ENCODE data around the gene ADK. TPM values are rescaled to one million over a fixed set of nuclear protein-coding genes. Genes with fewer than 3 reads are reported as not detected.

ADK gene
- total and polyA plus RNA-seq, 8 donors = 7.2 to 66.1 (median 21.5) TPM

- Histone ChIP-seq H3K4me3 (no peak overlapping the region), H3K4me1 (peaks cover 0 to 28% (median 11%) of the 10 kb centered on the region in 4 donors), H3K27ac (peak overlapping the region in 1 of 5 donors; percentile 45), H3K27me3 (no peaks in the 10 kb centered on the region), H3K36me3 (no peaks in the 10 kb centered on the region), H3K9me3 (peaks cover 0 to 6% (median 0%) of the 10 kb centered on the region in 4 donors)
- no peak for DNase-seq
- 45 to 74% (median 50%) methylated on average over 3 of the region's 3 CpGs for WGBS, 5 donors
- no peak for TF ChIP-seq POLR2A (IDR thresholded peaks at IDR 0.05)
- no peak for TF ChIP-seq CTCF (IDR thresholded peaks at IDR 0.05)
- no peak for TF ChIP-seq POLR2AphosphoS5 (IDR thresholded peaks at IDR 0.05)
- TF ChIP-seq EP300 (IDR thresholded peaks at IDR 0.05) = no peak
- intact Hi-C loops (cut with DNase I; ENCODE audit: low total_unique reads) = no loop called here
Measured at GRCh38 chr10:74289188-74289587, 138.2 kb downstream of the ADK start.

GRCh38 chr10:74289951-74290350 lies 138.9 kb downstream of the ADK start:
- no peaks in the 10 kb centered on the region for H3K27me3 ChIP-seq
- no peaks in the 10 kb centered on the region for H3K36me3 ChIP-seq
- no peak overlapping the region for H3K4me3 ChIP-seq
- intact Hi-C loops (cut with DNase I; ENCODE audit: low total_unique reads) = no loop called here
- H3K4me1 ChIP-seq = peaks cover 0 to 31% (median 12%) of the 10 kb centered on the region in 4 donors
- TF ChIP-seq POLR2A (IDR thresholded peaks at IDR 0.05) = no peak
- no peak for TF ChIP-seq CTCF (IDR thresholded peaks at IDR 0.05)
- no peak for TF ChIP-seq EP300 (IDR thresholded peaks at IDR 0.05)
- TF ChIP-seq POLR2AphosphoS5 (IDR thresholded peaks at IDR 0.05) = no peak
- peak overlapping the region in 2 of 5 donors; percentile 36 to 45 for H3K27ac ChIP-seq
- WGBS, 5 donors = 39 to 62% (median 57%) methylated on average over 4 of the region's 4 CpGs
- H3K9me3 ChIP-seq = no peaks in the 10 kb centered on the region
- no peak for DNase-seq

GRCh38 chr10:74290708-74291107 lies 139.7 kb downstream of the ADK start:
- DNase-seq = no peak
- TF ChIP-seq EP300 (IDR thresholded peaks at IDR 0.05) = no peak
- H3K4me3 ChIP-seq = no peak overlapping the region
- H3K27ac ChIP-seq = peak overlapping the region in 2 of 5 donors; percentile 36 to 45
- 67 to 92% (median 86%) methylated on average over 1 of the region's 1 CpG for WGBS, 5 donors
- no peaks in the 10 kb centered on the region for H3K36me3 ChIP-seq
- no peaks in the 10 kb centered on the region for H3K9me3 ChIP-seq
- intact Hi-C loops (cut with DNase I; ENCODE audit: low total_unique reads) = no loop called here
- H3K27me3 ChIP-seq = no peaks in the 10 kb centered on the region
- H3K4me1 ChIP-seq = peaks cover 0 to 31% (median 12%) of the 10 kb centered on the region in 4 donors

- intact Hi-C loops (cut with DNase I; ENCODE audit: low total_unique reads) = no loop called here
- no peak overlapping the region for H3K4me3 ChIP-seq
- TF ChIP-seq CTCF (IDR thresholded peaks at IDR 0.05) (no peak), POLR2A (IDR thresholded peaks at IDR 0.05) (no peak), EP300 (IDR thresholded peaks at IDR 0.05) (no peak), POLR2AphosphoS5 (IDR thresholded peaks at IDR 0.05) (no peak)
- WGBS, 5 donors = 80 to 86% (median 84%) methylated on average over 4 of the region's 4 CpGs
- H3K36me3 ChIP-seq = no peaks in the 10 kb centered on the region
- no peaks in the 10 kb centered on the region for H3K9me3 ChIP-seq
- peaks cover 0 to 31% (median 12%) of the 10 kb centered on the region in 4 donors for H3K4me1 ChIP-seq
- no peaks in the 10 kb centered on the region for H3K27me3 ChIP-seq
- DNase-seq = no peak
- H3K27ac ChIP-seq = no peak overlapping the region
Measured at GRCh38 chr10:74292871-74293427, 141.9 kb downstream of the ADK start.

- H3K9me3 ChIP-seq = no peaks in the 10 kb centered on the region
- no peaks in the 10 kb centered on the region for H3K36me3 ChIP-seq
- no peak overlapping the region for H3K4me3 ChIP-seq
- 70 to 87% (median 81%) methylated on average over 1 of the region's 1 CpG for WGBS, 5 donors
- TF ChIP-seq POLR2AphosphoS5 (IDR thresholded peaks at IDR 0.05) (no peak), CTCF (IDR thresholded peaks at IDR 0.05) (no peak), POLR2A (IDR thresholded peaks at IDR 0.05) (no peak), EP300 (IDR thresholded peaks at IDR 0.05) (no peak)
- peak in 1 of 2 donors; percentile 64 for DNase-seq
- peak overlapping the region in 1 of 5 donors; percentile 37 for H3K27ac ChIP-seq
- no peaks in the 10 kb centered on the region for H3K27me3 ChIP-seq
- peaks cover 0 to 31% (median 12%) of the 10 kb centered on the region in 4 donors for H3K4me1 ChIP-seq
- intact Hi-C loops (cut with DNase I; ENCODE audit: low total_unique reads) = no loop called here
Measured at GRCh38 chr10:74293686-74294371, 142.8 kb downstream of the ADK start.

Measured in stomach (tissue), 9 donors.